ENCODE data around the gene KCNQ4. TPM values are rescaled to one million over a fixed set of nuclear protein-coding genes. Genes with fewer than 3 reads are reported as not detected.

Gene KCNQ4
- total and polyA plus RNA-seq, 3 donors from 2014 or later, result 1.4 to 2.4 (median 2.3) TPM

DNA sequence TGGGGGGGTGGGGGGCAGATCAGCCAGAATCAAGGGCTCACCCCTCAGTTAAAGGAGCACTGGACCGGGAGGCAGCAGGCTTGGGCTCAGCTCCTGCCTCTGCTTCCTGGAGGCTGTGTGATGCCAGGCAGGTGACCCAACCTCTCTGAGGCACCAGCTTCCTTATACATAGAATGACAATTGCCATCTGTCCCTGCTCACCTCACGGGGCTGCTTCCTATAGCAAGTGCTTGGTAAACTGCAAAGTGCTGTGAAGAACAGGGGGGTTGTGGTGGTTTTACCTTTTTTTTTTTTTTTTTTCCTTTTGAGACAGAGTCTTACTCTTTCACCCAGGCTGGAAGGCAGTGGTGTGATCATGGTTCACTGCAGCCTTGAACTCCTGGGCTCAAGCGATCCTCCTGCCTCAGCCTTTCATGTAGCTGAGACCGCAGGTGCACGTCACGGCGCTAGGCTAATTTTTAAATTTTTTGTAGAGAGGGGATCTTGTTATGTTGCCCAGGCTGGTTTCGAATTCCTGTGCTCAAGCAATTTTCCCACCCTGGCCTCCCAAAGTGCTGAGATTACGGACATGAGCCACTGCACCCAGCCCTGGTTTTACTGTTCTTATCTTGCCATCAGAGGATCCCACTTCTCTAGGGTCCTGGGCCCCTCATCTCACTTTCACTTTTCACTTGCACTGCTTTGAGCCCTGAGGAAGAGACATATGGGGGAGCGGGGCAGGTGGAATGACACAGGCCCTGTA, 11.6 kb downstream of the KCNQ4 start:
- intact Hi-C loops (cut with DNase I; ENCODE audit: low total_unique reads), result no loop called here
- H3K4me1 ChIP-seq, result peaks cover 17% of the 10 kb centered on the region
- no peaks in the 10 kb centered on the region for H3K9me3 ChIP-seq
- no peaks in the 10 kb centered on the region for H3K36me3 ChIP-seq (ENCODE audit: low read depth, missing control alignments)
- no peaks in the 10 kb centered on the region for H3K27me3 ChIP-seq
- H3K4me3 ChIP-seq, result no peak overlapping the region
- DNase-seq, result no peak
- H3K27ac ChIP-seq, result no peak overlapping the region
- 83 to 92% methylated on average over 10 of the region's 10 CpGs for WGBS, 2 donors
- TF ChIP-seq, protein P1, sequence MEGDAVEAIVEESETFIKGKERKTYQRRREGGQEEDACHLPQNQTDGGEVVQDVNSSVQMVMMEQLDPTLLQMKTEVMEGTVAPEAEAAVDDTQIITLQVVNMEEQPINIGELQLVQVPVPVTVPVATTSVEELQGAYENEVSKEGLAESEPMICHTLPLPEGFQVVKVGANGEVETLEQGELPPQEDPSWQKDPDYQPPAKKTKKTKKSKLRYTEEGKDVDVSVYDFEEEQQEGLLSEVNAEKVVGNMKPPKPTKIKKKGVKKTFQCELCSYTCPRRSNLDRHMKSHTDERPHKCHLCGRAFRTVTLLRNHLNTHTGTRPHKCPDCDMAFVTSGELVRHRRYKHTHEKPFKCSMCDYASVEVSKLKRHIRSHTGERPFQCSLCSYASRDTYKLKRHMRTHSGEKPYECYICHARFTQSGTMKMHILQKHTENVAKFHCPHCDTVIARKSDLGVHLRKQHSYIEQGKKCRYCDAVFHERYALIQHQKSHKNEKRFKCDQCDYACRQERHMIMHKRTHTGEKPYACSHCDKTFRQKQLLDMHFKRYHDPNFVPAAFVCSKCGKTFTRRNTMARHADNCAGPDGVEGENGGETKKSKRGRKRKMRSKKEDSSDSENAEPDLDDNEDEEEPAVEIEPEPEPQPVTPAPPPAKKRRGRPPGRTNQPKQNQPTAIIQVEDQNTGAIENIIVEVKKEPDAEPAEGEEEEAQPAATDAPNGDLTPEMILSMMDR (IDR thresholded peaks at IDR 0.05), result no peak
- no peak for TF ChIP-seq POLR2A (IDR thresholded peaks at IDR 0.05)

DNA sequence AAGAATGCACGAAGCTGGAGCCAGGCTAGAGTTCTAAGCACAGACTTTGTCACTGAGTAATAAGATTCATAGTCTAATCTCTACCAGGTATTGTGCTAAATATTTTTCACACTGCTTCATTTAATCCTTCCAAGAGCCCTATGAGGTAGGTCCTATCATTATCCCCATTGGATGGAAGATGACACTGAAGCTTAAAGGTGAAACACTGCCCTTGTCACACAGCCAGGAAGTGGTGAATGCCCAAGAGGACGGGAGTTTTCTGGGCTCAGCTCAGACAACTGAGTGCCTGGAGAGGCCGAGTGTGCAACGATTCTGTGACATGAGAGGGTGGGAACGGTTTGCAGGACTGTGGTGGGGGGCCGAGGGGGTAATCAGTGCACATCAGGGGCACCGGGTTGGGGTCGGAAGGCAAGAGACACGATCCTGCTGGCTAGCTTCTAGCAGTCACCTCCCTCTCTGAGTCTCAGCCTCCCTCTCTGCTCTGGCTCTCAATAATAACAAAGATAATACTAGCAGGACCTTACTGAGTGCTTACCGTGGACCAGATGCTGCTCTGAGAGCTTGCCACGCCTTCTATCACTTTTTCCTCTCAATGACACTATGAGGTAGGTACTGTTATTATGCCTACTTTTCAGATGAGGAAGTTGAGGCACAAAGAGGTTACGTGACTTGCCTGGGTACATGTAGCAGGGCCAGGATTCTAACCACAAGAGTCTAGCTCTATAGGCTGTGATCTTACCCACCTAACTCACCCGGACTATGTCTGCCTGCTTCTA, 12.4 kb downstream of the KCNQ4 start:
- no peak overlapping the region for H3K4me3 ChIP-seq
- H3K9me3 ChIP-seq, result no peaks in the 10 kb centered on the region
- DNase-seq, result no peak
- no peaks in the 10 kb centered on the region for H3K36me3 ChIP-seq (ENCODE audit: low read depth, missing control alignments)
- no peaks in the 10 kb centered on the region for H3K27me3 ChIP-seq
- TF ChIP-seq, protein P1 (IDR thresholded peaks at IDR 0.05), result no peak
- TF ChIP-seq POLR2A (IDR thresholded peaks at IDR 0.05), result no peak
- H3K4me1 ChIP-seq, result peaks cover 17% of the 10 kb centered on the region
- H3K27ac ChIP-seq, result no peak overlapping the region
- intact Hi-C loops (cut with DNase I; ENCODE audit: low total_unique reads), result no loop called here
- WGBS, 2 donors, result 70 to 78% methylated on average over 13 of the region's 13 CpGs

- Histone ChIP-seq H3K27ac (no peak overlapping the region), H3K4me3 (no peak overlapping the region), H3K36me3 (ENCODE audit: low read depth, missing control alignments) (no peaks in the 10 kb centered on the region), H3K27me3 (no peaks in the 10 kb centered on the region), H3K4me1 (peaks cover 17% of the 10 kb centered on the region), H3K9me3 (no peaks in the 10 kb centered on the region)
- WGBS, 2 donors, result 73 to 79% methylated on average over 9 of the region's 9 CpGs
- TF ChIP-seq, protein P1 (IDR thresholded peaks at IDR 0.05), result no peak
- no peak for TF ChIP-seq POLR2A (IDR thresholded peaks at IDR 0.05)
- intact Hi-C loops (cut with DNase I; ENCODE audit: low total_unique reads), result no loop called here
- DNase-seq, result no peak
These were observed 13.5 kb downstream of the KCNQ4 start for GRCh38 chr1:40796939-40797667.

GRCh38 chr1:40797668-40798010, 14.1 kb downstream of the KCNQ4 start:
- intact Hi-C loops (cut with DNase I; ENCODE audit: low total_unique reads), result no loop called here
- no peak for DNase-seq
- H3K27ac ChIP-seq, result no peak overlapping the region
- no peak overlapping the region for H3K4me3 ChIP-seq
- no peaks in the 10 kb centered on the region for H3K9me3 ChIP-seq
- 93 to 94% methylated on average over 3 of the region's 3 CpGs for WGBS, 2 donors
- TF ChIP-seq, protein P1 (IDR thresholded peaks at IDR 0.05), result no peak
- no peak for TF ChIP-seq POLR2A (IDR thresholded peaks at IDR 0.05)
- H3K4me1 ChIP-seq, result peaks cover 17% of the 10 kb centered on the region
- no peaks in the 10 kb centered on the region for H3K36me3 ChIP-seq (ENCODE audit: low read depth, missing control alignments)
- no peaks in the 10 kb centered on the region for H3K27me3 ChIP-seq
